OCI-LY7 (cell line): Measurements from ENCODE around the gene AUTS2. TPM values are rescaled to one million over a fixed set of nuclear protein-coding genes. Genes with fewer than 3 reads are reported as not detected.

Experiments used
- BruUV-seq: library from RNA; stranded (reverse); fragments of 400-500 nt; replicated peaks from 2 replicates; lab custom pipeline; 2021; lab: Mats Ljungman, UMichigan
- CTCF ChIA-PET: fragments of 300-600 bp; sonication (Branson Sonifier 250); formaldehyde crosslinking; loops from one replicate; lab custom pipeline; 2022; ENCODE audit warnings: antibody characterized with exemption; ENCODE audit not compliant: unreplicated experiment; lab: Charles Lee
- POLR2A ChIA-PET: fragments of 300-600 bp; sonication (Branson Sonifier 250); formaldehyde crosslinking; loops from one replicate; lab custom pipeline; 2022; ENCODE audit warnings: antibody characterized with exemption; lab: Charles Lee
- DNase-seq: peaks from one replicate; pipeline ENCODE4 v3.0.0-alpha.2; 2015; ENCODE audit warnings: low spot score
- H2AFZ ChIP-seq: fragments of 200-600 bp; sonication (generic), shearing (Covaris generic); 2 replicates; pipeline ENCODE4 v1.6.1; 2014; ENCODE audit warnings: mild to moderate bottlenecking, antibody characterized with exemption, low read length, moderate library complexity
- H3K27ac ChIP-seq: fragments of 200-600 bp; sonication (generic); 2 replicates; pipeline ENCODE4 v1.5.1; 2014; ENCODE audit warnings: mixed run types, low read depth, mild to moderate bottlenecking, moderate library complexity, low read length, inconsistent platforms; ENCODE audit not compliant: poor library complexity, severe bottlenecking
- H3K36me3 ChIP-seq: fragments of 200-600 bp; sonication (generic); 2 replicates; pipeline ENCODE4 v1.6.1; 2014; ENCODE audit warnings: mild to moderate bottlenecking, antibody characterized with exemption, low read length, moderate library complexity, mixed read lengths; ENCODE audit not compliant: insufficient read depth
- H3K4me1 ChIP-seq: fragments of 200-600 bp; sonication (generic); 2 replicates; pipeline ENCODE4 v1.5.1; 2014; ENCODE audit warnings: mild to moderate bottlenecking, low read length; ENCODE audit not compliant: insufficient read depth, poor library complexity, severe bottlenecking
- H3K4me2 ChIP-seq: fragments of 200-600 bp; sonication (generic); 2 replicates; pipeline ENCODE4 v1.6.1; 2014; ENCODE audit warnings: mild to moderate bottlenecking, low read length
- H3K4me3 ChIP-seq: fragments of 200-600 bp; sonication (generic); 2 replicates; pipeline ENCODE4 v1.5.1; 2014; ENCODE audit warnings: mild to moderate bottlenecking, low read depth, low read length; ENCODE audit not compliant: poor library complexity, severe bottlenecking
- H3K79me2 ChIP-seq: fragments of 200-600 bp; sonication (generic); 2 replicates; pipeline ENCODE4 v1.6.1; 2016; ENCODE audit warnings: low read depth, mild to moderate bottlenecking, low read length, moderate library complexity, mixed read lengths; ENCODE audit not compliant: insufficient read depth
- H3K9me2 ChIP-seq: fragments of 200-600 bp; sonication (generic); 2 replicates; pipeline ENCODE4 v1.6.1; 2016; ENCODE audit warnings: mild to moderate bottlenecking, low read length, mixed read lengths; ENCODE audit not compliant: insufficient read depth
- H3K9me3 ChIP-seq: fragments of 200-600 bp; sonication (generic); 2 replicates; pipeline ENCODE4 v1.6.1; 2014; ENCODE audit warnings: mild to moderate bottlenecking, mixed run types, low read length, mixed read lengths
- H4K20me1 ChIP-seq: fragments of 200-600 bp; sonication (generic); 2 replicates; pipeline ENCODE4 v1.6.1; 2014; ENCODE audit warnings: mild to moderate bottlenecking, antibody characterized with exemption, low read length, moderate library complexity, mixed read lengths; ENCODE audit not compliant: insufficient read depth
- CTCF ChIP-seq: fragments of 200-600 bp; sonication (generic); conservative IDR thresholded peaks from 2 replicates; pipeline ENCODE4 v1.5.1; 2014; ENCODE audit warnings: mild to moderate bottlenecking, antibody characterized with exemption, low read length, moderate library complexity, mixed read lengths
- EZH2phosphoT487 ChIP-seq: fragments of 200-600 bp; sonication (generic); IDR thresholded peaks from 2 replicates; pipeline ENCODE4 v1.6.1; 2018; ENCODE audit warnings: low read depth, borderline replicate concordance, mild to moderate bottlenecking, mixed run types, antibody characterized with exemption, low read length, moderate library complexity, mixed read lengths
- intact Hi-C: fragments of 100-400 bp; cut with micrococcal nuclease; formaldehyde crosslinking; loops from one replicate; pipeline ENCODE4 v1.10.0; 2022; ENCODE audit not compliant: unreplicated experiment
- total RNA-seq, 2 experiments: library from RNA; depleted of rRNA in 1 of 2; stranded (reverse); fragments of >200 nt in 1 of 2; shearing (Covaris generic) in 1 of 2; gene quantifications; 2 replicates each; pipeline ENCODE4 v1.2.3, GENCODE V29; 2014 to 2022

AUTS2 gene
- total RNA-seq, 2 experiments from 2014 or later, result 37.9 to 78.5 TPM

GRCh38 chr7:70570961-70571360 lies 972.7 kb downstream of the AUTS2 start:
- no peak overlapping the region for H3K4me2 ChIP-seq
- no peak overlapping the region for H2AFZ ChIP-seq
- POLR2A ChIA-PET, result no interaction called here
- TF ChIP-seq EZH2phosphoT487, result no peak
- no peak for TF ChIP-seq CTCF
- H4K20me1 ChIP-seq, result no peaks in the 10 kb centered on the region
- intact Hi-C loops, result no loop called here
- H3K79me2 ChIP-seq, result no peaks in the 10 kb centered on the region
- CTCF ChIA-PET, result interaction anchor here (1.0 kb wide), 1 partner anchor 592 kb away, joined by 3 read pairs; no protein-coding TSS in a partner anchor
- DNase-seq, result no peak
- no peaks in the 10 kb centered on the region for H3K9me2 ChIP-seq
- no peak overlapping the region for H3K4me3 ChIP-seq
- BruUV-seq, result no TSS peak
- H3K4me1 ChIP-seq, result no peaks in the 10 kb centered on the region
- no peak overlapping the region for H3K27ac ChIP-seq
- no peaks in the 10 kb centered on the region for H3K36me3 ChIP-seq
- no peaks in the 10 kb centered on the region for H3K9me3 ChIP-seq

- intact Hi-C loops, result no loop called here
- BruUV-seq, result no TSS peak
- CTCF ChIA-PET, result interaction anchor here (1.0 kb wide), 1 partner anchor 593 kb away, joined by 3 read pairs; no protein-coding TSS in a partner anchor
These were observed 973.2 kb downstream of the AUTS2 start for GRCh38 chr7:70571403-70571934.

More at GRCh38 chr7:70571403-70571934, 973.2 kb downstream of the AUTS2 start:
- DNase-seq, result no peak
- no peaks in the 10 kb centered on the region for H4K20me1 ChIP-seq
- no peaks in the 10 kb centered on the region for H3K4me1 ChIP-seq
- no peak overlapping the region for H3K4me3 ChIP-seq
- no peaks in the 10 kb centered on the region for H3K9me3 ChIP-seq
- H3K36me3 ChIP-seq, result no peaks in the 10 kb centered on the region
- no peak overlapping the region for H2AFZ ChIP-seq
- H3K4me2 ChIP-seq, result no peak overlapping the region
- H3K9me2 ChIP-seq, result no peaks in the 10 kb centered on the region
- no peak overlapping the region for H3K27ac ChIP-seq
- H3K79me2 ChIP-seq, result no peaks in the 10 kb centered on the region
- POLR2A ChIA-PET, result no interaction called here
- TF ChIP-seq CTCF, result no peak
- no peak for TF ChIP-seq EZH2phosphoT487
